ENCODE results near the gene EPG5.
A peak's percentile ranks its signal among the peaks of the same experiment; 100 is the strongest.

The EPG5 gene

DNA sequence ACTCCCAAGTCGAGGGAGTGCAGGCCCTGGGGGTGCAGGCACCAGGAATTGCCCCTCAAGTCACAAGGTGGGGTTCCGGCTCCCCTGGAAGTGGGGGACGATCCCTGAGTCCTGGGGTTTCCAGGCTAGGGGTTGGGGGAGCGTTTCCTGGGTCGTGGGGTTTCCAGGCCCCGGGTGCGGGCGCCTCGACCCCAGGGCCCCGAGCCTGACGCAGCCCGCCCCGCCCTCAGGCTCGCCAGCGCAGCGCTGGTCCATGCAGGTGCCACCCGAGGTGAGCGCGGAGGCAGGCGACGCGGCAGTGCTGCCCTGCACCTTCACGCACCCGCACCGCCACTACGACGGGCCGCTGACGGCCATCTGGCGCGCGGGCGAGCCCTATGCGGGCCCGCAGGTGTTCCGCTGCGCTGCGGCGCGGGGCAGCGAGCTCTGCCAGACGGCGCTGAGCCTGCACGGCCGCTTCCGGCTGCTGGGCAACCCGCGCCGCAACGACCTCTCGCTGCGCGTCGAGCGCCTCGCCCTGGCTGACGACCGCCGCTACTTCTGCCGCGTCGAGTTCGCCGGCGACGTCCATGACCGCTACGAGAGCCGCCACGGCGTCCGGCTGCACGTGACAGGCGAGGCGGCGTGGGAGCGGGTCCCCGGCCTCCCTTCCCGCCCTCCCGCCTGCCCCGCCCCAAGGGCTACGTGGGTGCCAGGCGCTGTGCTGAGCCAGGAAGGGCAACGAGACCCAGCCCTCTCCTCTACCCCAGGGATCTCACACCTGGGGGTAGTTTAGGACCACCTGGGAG, 129.7 kb downstream of the EPG5 start:
- TF ChIP-seq, protein P1, sequence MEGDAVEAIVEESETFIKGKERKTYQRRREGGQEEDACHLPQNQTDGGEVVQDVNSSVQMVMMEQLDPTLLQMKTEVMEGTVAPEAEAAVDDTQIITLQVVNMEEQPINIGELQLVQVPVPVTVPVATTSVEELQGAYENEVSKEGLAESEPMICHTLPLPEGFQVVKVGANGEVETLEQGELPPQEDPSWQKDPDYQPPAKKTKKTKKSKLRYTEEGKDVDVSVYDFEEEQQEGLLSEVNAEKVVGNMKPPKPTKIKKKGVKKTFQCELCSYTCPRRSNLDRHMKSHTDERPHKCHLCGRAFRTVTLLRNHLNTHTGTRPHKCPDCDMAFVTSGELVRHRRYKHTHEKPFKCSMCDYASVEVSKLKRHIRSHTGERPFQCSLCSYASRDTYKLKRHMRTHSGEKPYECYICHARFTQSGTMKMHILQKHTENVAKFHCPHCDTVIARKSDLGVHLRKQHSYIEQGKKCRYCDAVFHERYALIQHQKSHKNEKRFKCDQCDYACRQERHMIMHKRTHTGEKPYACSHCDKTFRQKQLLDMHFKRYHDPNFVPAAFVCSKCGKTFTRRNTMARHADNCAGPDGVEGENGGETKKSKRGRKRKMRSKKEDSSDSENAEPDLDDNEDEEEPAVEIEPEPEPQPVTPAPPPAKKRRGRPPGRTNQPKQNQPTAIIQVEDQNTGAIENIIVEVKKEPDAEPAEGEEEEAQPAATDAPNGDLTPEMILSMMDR (IDR thresholded peaks at IDR 0.05; ENCODE audit: low read length): no peak; the same call in 1 of the 2 replicates
- TF ChIP-seq EZH2 (IDR thresholded peaks at IDR 0.05; ENCODE audit: borderline replicate concordance, low read length): no peak
- Histone ChIP-seq H3K9me3 (ENCODE audit: low read length) (no peaks in the 10 kb centered on the region), H3F3A (ENCODE audit: insufficient read depth, low read length) (no peaks in the 10 kb centered on the region), H3K9ac (ENCODE audit: low read length) (no peak overlapping the region), H3K9me2 (ENCODE audit: low read depth, low read length) (no peaks in the 10 kb centered on the region), H3K4me1 (ENCODE audit: insufficient read depth, low read length, severe bottlenecking) (peaks cover 5% of the 10 kb centered on the region), H3K27ac (ENCODE audit: low read depth, low read length, poor library complexity, severe bottlenecking) (no peak overlapping the region), H4K20me1 (ENCODE audit: insufficient read depth, low read length) (no peaks in the 10 kb centered on the region), H3K36me3 (ENCODE audit: insufficient read depth, low read length) (no peaks in the 10 kb centered on the region), H3K27me3 (ENCODE audit: insufficient read depth, low read length) (peaks cover 14% of the 10 kb centered on the region; the same call in 1 of the 2 replicates), H3K79me2 (ENCODE audit: insufficient read depth, low read length) (no peaks in the 10 kb centered on the region), H2AFZ (ENCODE audit: low read length) (no peak overlapping the region), H3K4me3 (ENCODE audit: low read depth, low read length, poor library complexity, severe bottlenecking) (peak overlapping the region; percentile 38), H3K4me2 (ENCODE audit: low read length) (peak overlapping the region; percentile 52; the same call in 1 of the 2 replicates)

DNA sequence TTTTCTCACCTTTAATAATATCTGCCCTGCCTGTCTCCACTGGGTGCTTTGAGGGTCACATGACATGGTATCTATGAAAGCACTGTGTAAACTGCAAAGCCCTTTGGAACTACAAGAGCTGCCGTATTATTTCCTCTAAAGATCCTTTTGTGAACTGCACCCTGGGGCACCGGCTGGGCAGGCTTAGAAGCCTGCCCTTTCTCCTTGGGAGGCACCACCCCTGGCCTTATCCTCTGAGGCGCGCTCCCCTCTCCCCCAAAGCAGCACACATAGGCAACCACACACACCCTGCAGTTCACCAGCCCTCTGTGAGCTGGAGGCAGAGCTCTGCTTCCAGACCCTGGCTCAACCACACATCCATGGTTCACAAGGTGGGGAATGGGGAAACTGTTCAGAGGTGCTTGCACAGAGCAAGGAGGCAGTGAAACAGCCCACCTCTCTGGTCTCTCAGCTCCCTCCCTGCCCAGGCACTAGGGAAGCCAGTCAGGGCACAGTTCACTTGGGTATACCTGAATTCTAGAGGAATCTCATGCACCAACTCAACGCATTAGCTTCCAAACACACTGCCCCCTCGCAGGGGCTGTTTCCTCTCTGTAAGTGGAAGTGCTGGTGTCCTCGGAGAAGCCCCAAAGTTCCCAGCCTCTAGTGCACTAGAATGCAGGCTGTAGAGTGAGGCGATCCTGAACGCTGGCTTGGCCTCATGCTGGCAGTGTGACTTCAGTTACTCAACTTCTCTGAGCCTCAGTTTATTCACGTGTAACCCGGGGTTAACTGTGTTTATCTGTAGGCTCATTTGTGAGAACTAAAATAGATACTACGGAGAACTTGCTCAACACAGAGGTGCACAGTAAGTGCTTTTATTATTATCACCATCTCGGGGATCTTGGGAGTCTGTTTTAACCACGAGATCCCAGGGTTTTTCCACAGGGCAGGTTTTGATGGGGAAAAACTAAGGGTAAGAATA, 130.6 kb downstream of the EPG5 start:
- Histone ChIP-seq H3K27me3 (ENCODE audit: insufficient read depth, low read length) (peaks cover 14% of the 10 kb centered on the region; the same call in 1 of the 2 replicates), H3K9me2 (ENCODE audit: low read depth, low read length) (no peaks in the 10 kb centered on the region), H3K27ac (ENCODE audit: low read depth, low read length, poor library complexity, severe bottlenecking) (no peak overlapping the region), H3K79me2 (ENCODE audit: insufficient read depth, low read length) (no peaks in the 10 kb centered on the region), H3F3A (ENCODE audit: insufficient read depth, low read length) (no peaks in the 10 kb centered on the region), H3K4me3 (ENCODE audit: low read depth, low read length, poor library complexity, severe bottlenecking) (no peak overlapping the region), H3K4me2 (ENCODE audit: low read length) (no peak overlapping the region), H4K20me1 (ENCODE audit: insufficient read depth, low read length) (no peaks in the 10 kb centered on the region), H2AFZ (ENCODE audit: low read length) (no peak overlapping the region), H3K9me3 (ENCODE audit: low read length) (no peaks in the 10 kb centered on the region), H3K9ac (ENCODE audit: low read length) (no peak overlapping the region), H3K36me3 (ENCODE audit: insufficient read depth, low read length) (no peaks in the 10 kb centered on the region), H3K4me1 (ENCODE audit: insufficient read depth, low read length, severe bottlenecking) (peaks cover 5% of the 10 kb centered on the region)
- TF ChIP-seq, protein P1 (IDR thresholded peaks at IDR 0.05; ENCODE audit: low read length): no peak
- TF ChIP-seq EZH2 (IDR thresholded peaks at IDR 0.05; ENCODE audit: borderline replicate concordance, low read length): no peak

DNA sequence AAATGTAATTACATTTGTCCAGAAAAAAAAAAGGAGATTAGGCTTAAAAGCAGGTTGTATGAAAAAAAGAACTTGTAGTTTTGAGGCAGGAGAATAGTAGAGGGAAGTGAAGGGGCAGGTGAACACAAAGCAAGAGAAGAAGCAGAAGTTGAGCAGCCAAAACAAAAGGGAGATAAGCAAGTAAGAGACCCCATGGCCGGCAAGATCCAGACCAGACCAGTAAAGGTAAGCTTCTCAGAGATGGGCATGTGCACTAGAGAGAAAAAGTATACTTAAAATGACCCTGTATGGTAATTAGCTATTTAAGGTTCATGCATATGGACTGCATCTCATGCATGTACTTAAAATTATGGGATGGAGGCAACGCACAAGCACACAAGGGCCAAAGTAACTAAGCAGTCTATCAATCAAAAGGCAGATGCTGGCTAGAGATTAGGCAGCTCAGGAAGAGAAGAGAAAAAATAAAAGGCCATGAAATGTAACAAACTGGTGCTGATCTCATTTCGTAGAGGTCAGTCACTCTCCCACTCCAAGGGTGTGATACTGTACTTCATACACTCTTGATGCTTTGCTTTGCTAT, 132.0 kb downstream of the EPG5 start:
- peaks cover 18% of the 10 kb centered on the region; the same call in 1 of the 2 replicates for H3K27me3 ChIP-seq (ENCODE audit: insufficient read depth, low read length)
- TF ChIP-seq, protein P1 (IDR thresholded peaks at IDR 0.05; ENCODE audit: low read length): no peak
- no peak for TF ChIP-seq EZH2 (IDR thresholded peaks at IDR 0.05; ENCODE audit: borderline replicate concordance, low read length)
- no peaks in the 10 kb centered on the region for H3K36me3 ChIP-seq (ENCODE audit: insufficient read depth, low read length)
- H2AFZ ChIP-seq (ENCODE audit: low read length): no peak overlapping the region
- no peaks in the 10 kb centered on the region for H3K9me2 ChIP-seq (ENCODE audit: low read depth, low read length)
- no peaks in the 10 kb centered on the region for H4K20me1 ChIP-seq (ENCODE audit: insufficient read depth, low read length)
- H3K9ac ChIP-seq (ENCODE audit: low read length): no peak overlapping the region
- H3K4me3 ChIP-seq (ENCODE audit: low read depth, low read length, poor library complexity, severe bottlenecking): no peak overlapping the region
- H3K4me2 ChIP-seq (ENCODE audit: low read length): no peak overlapping the region
- no peak overlapping the region for H3K27ac ChIP-seq (ENCODE audit: low read depth, low read length, poor library complexity, severe bottlenecking)
- no peaks in the 10 kb centered on the region for H3K79me2 ChIP-seq (ENCODE audit: insufficient read depth, low read length)
- peaks cover 5% of the 10 kb centered on the region for H3K4me1 ChIP-seq (ENCODE audit: insufficient read depth, low read length, severe bottlenecking)
- H3F3A ChIP-seq (ENCODE audit: insufficient read depth, low read length): no peaks in the 10 kb centered on the region
- no peaks in the 10 kb centered on the region for H3K9me3 ChIP-seq (ENCODE audit: low read length)

Measured in OCI-LY1 (cell line).